Left hindlimb (tissue), 1 donor: Measurements from ENCODE around the gene TPSAB1.
"Not testable (repeated sequence)": the region's sequence is repeated elsewhere in the genome, so short reads cannot be mapped to it uniquely, and the experiment has no call there.

Source experiments
- DNase-seq: peaks from one replicate; pipeline ENCODE4 v3.0.0-alpha.2; 2018

The TPSAB1 gene

DNA sequence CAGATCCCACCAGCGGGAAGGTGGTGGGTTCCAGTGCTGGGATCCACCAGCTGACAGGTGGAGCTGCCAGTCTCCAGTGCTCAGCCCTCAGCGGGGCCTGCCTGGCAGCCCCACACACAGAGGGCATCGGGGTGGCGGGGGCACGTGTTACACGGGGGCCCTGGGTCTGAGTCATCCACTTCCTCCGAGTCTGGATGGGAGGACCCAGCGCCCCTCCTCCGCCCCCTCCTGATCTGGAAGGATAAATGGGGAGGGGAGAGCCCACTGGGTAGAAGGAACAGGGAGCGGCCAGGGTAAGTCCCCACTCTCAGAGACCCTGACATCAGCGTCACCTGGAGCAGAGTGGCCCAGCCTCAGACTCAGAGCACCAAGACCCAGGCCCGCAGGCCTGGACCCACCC is at the start of gene TPSAB1:
TPSAB1 (plus strand) TSS at position 270 of the 400 bp plus-strand sequence. CDS start 234 bp downstream, outside the sequence.
- DNase-seq = not testable (repeated sequence)

DNA sequence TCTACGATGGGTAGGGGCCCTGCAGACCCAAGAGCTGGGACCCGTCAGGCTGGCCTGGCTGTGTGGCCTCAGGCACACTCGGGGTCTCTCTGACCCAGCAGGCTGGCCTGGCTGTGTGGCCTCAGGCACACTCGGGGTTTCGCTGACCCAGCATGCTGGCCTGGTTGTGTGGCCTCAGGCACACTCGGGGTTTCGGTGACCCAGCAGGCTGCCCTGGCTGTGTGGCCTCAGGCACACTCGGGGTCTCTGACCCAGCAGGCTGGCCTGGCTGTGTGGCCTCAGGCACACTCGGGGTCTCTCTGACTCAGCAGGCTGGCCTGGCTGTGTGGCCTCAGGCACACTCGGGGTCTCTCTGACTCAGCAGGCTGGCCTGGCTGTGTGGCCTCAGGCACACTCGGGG is 49.7 kb upstream of the TPSAB1 start:
- not testable (repeated sequence) for DNase-seq

DNA sequence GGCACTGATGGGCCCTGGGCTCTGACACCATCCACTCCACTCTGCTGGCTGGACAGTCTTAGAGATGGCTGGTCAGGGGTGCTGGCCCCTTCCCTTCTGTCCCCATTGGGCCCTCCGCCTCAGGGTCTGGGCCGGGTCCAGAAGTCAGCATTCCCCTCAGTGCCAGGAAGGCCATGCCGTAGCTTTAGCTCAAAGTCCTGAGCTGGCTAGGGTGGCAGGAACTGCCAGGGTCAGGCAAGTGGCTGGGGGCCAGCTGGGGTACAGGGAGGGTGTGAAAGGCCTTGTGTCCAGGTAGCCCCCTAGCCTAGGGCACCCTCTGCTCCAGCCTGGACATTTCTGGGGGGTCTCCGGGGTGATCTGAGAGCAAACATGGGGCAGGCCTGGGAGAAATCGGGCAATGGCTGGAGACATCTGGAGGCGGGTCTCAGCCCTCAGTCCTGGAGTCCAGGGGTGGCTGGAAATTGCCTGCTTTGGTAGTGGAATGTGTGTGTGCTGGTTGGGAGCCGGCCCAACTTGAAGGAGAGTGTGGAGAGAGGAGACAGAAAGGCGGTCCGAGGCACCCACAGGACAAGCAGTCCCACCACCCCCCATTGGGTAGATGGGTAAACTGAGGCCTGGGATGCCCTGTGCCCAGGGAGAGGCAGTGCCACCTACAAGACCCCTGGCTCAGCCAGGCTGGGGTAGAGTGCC is 48.0 kb upstream of the TPSAB1 start:
- DNase-seq = no peak

DNA sequence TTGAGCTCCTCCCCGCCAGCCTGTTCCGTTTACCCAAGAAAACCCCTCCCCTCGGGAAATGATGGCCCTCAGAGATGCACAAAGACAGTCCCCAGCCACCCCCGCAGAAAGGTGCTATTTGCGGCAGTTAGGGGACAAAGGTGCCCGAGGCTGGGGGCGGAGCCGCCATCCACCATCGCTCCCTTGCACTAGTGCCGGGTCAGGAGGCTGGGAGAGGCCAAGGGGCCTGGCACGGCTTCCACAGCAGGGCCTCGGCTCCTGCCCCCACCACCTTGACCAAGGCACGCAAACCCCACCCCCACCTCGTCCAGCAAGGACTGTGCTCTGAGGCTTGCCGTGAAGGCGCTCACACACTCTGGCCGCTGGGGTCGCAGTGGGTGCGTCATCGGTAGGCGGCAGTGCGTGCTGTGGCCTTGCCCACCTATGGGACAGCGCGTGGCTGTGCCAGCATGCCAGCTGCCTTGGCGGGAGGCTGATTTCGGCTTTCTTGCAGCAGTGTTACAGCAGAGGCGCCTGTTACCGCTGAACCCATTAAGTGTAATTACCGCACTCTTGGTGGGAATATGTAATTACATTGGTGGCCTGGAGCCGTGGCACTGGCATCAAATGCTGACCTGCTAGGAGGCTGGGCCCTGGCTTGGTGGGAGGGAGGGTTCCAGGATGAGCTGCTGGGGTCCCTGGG is 47.2 kb upstream of the TPSAB1 start:
- DNase-seq = no peak

DNA sequence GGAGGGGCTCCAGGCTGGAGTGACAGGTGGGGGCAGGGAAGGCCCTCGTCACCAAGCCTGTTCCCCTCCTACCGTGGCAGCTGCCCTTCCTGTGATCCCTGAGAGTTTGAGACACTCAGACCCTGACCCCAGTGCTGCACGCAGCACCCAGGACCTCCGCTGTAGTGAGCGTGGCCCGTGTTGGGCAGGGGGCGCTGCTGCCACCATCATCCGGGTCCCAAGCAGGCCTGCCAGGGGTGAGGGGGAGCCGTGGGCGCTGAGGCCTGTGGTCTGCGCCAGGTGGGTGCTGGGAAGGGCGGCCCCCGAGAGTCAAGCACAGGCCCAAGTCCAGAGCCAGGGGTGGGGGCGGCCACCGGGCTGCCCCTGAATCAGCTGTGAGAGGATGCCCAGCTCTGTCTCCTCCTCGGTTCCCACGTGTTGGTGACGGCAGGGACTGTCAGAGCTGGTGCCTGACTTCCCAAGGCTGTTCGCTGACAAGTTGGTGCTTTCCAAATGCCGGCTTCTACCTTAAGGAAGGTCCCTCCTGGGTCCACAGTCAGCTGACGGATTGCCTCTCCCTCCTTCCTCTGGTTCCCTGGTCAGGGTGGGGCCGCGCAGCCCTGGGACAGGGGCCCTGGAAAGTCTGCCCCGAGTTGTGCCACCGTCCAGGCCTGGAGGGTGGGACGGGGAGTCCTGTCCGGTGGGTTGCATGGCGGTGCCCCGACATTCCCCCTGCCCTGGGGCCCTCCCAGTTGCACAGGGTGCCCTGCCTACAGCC is 46.5 kb upstream of the TPSAB1 start:
- no peak for DNase-seq

DNA sequence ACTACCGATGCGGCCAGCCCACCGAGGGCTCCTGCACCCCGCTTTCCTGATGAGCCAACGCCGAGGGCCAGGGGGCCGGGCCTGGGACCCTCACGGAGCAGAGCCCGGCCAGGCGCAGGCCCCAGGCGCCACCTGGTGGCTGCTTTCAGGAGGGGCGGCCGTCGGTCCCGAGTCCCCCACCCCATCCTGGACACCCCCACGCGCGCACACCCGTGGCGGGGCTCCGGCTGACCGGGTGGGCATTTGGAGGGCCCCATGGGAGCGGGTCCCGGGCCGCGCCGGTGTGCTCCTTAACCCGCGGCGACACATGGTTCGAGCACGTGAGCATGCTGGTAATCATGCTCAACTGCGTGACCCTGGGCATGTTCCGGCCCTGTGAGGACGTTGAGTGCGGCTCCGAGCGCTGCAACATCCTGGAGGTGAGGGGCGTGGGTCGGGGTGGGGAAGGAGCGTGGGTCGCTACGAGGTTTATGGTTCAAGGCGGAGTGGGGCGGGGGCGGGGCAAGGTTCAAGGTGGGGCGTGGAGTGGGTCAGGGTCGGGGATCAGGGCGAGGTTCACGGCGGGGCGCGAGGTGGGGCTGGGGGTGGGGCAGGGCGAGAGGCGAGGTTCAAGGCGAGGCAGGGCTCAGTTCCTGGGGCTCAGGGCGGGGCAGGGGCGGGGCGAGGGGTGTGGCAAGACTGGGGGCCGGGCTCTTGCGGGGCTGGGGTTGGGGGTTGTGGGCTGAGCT is 45.7 kb upstream of the TPSAB1 start:
- no peak for DNase-seq

DNA sequence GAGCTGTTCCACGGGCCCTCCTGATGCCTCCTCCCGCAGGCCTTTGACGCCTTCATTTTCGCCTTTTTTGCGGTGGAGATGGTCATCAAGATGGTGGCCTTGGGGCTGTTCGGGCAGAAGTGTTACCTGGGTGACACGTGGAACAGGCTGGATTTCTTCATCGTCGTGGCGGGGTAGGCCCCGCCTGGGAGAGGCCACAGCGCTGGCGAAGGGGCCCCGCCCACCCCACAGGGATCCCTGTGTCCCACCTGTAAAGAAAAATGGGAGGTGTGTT is 45.2 kb upstream of the TPSAB1 start:
- no peak for DNase-seq

DNA sequence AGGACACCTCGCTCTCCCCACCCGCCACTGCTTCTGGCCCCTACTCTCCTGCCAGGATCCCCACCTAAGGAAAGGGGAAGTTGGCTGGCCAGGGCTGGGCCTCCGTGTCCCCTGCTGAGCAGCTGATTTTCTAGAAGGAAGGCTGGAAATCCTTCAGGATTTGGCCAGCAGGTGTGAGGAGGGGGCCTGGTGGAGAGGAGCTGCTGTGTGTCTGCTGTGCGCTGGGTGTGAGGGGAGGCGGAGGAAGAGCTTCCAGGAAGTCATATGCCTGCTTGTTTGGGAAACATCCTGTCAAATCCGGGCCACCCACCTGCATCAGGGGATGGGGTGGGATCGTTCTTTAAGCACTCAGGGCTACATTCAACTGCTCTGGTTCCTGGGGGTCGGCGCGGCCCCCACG is 44.0 kb upstream of the TPSAB1 start:
- no peak for DNase-seq

DNA sequence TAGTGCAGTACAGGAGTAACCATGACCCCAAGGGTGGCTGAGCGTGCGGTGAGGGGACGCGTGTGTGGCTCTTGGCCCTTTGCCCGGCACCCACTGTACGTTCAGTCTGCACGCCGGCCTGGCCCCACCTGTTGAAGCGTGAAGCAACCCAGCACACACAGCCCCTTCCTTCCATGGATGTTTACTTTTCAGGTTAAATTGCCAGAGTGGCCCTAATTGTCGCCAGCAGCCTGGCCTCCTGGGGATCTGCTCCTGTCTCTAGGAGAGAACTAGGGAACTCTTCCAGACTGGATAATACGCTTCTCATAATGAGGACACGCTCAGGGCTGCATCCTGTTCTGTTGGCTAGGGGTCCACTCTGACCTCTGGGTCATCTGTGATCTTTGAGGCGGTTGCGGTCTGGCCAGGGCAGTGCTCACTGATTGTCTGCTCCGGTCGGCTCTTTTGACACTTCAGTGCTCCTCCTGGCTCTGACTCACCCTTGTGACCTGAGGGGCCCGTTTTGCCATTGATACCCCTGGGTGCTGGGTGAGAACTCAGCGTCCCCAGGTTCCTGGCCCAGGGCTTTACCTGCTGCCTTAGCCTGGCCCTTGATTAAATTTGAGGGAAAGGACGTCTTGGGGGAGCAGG is 43.2 kb upstream of the TPSAB1 start:
- no peak for DNase-seq

DNA sequence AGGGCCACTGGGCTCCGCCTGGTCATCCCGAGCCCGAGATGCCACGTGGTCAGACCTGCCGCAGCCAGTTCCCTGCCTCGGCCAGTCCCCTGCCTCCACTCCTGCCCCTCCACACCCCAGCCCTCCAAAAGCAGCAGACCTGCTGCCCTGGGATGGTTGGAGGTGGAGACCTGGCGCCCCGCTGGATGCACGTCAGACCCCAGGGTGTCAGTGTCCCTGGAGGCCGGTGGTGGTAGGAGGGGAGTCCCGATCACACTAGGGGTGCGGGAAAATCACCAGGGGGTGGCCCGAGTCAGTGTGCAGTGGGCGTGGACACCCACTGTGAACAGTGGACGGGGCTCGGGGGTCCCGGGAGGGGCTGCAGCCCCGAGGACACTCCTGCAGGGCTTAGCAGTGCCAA is 42.3 kb upstream of the TPSAB1 start:
- DNase-seq = no peak

DNA sequence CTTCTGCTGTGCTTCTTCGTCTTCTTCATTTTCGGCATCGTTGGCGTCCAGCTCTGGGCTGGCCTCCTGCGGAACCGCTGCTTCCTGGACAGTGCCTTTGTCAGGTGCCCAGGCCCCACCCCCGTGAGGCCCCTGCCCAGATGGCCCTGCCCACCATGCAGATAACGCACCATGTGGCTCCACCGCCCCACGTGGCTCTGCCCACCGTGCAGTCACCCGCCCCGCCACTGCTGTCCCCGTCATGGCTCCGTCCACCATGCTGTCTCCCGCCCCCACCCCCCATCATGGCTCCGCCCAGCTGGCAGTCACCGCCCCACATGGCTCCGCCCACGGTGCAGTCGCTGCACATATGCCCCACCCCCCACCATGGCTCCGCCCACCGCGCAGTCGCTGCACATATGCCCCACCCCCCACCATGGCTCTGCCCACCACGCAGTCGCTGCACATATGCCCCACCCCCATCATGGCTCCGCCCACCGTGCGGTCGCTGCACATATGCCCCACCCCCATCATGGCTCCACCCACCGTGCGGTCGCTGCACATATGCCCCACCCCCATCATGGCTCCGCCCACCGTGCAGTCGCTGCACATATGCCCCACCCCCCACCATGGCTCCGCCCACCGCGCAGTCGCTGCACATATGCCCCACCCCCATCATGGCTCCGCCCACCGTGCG is 41.7 kb upstream of the TPSAB1 start:
- not testable (repeated sequence) for DNase-seq

DNA sequence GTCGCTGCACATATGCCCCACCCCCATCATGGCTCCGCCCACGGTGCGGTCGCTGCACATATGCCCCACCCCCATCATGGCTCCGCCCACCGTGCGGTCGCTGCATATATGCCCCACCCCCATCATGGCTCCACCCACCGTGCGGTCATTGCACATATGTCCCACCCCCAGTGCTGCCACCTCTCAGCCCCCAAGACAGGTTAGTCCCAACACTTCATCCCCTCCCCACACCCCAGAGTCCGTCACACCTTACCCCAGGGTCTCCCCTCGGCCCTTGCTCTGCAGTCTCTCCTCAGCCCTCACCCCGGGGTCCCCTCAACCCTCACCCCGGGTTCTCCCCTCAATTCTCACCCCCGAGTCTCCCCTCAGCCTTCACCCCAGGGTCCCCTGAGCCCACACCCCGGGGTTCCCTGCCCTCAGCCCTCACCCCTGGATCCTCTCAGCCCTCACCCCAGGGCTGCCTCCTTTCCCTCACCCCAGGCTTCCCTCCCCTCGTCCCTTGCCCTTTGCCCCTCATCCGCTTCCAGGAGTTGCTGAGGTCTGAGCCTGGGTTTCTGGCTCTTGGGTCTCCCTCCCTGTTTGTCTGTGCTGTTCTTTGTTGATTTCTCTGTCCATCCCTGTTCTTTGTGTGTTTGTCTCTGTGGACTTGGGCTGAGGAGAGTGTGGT is 41.0 kb upstream of the TPSAB1 start:
- DNase-seq = no peak

DNA sequence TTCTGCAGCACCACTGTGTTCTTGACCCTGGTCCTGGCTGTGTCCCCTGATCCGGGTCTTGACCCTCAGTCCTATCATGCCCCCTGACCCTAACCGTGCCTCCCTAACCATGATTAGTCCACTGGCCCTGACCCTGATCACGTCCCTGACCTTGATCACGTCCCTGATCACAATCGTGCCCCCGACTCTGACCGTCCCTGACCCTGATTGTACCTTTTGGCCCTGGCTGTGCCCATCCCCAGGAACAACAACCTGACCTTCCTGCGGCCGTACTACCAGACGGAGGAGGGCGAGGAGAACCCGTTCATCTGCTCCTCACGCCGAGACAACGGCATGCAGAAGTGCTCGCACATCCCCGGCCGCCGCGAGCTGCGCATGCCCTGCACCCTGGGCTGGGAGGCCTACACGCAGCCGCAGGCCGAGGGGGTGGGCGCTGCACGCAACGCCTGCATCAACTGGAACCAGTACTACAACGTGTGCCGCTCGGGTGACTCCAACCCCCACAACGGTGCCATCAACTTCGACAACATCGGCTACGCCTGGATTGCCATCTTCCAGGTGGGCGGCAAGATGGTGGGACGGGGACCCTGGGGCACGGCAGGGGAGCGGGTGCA is 40.4 kb upstream of the TPSAB1 start:
- no peak for DNase-seq

DNA sequence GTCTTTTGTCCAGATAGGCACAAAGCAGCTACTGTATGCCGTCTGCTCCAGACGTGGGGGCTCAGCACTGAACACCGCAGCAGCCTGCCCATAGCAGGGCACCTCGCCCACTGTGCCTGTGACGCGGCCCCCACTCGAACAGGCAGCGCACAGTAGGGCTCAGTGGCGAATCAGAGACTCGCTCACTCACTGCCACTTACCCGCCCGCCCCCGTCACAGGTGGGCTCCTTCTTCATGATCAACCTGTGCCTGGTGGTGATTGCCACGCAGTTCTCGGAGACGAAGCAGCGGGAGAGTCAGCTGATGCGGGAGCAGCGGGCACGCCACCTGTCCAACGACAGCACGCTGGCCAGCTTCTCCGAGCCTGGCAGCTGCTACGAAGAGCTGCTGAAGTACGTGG is 39.1 kb upstream of the TPSAB1 start:
- no peak for DNase-seq

DNA sequence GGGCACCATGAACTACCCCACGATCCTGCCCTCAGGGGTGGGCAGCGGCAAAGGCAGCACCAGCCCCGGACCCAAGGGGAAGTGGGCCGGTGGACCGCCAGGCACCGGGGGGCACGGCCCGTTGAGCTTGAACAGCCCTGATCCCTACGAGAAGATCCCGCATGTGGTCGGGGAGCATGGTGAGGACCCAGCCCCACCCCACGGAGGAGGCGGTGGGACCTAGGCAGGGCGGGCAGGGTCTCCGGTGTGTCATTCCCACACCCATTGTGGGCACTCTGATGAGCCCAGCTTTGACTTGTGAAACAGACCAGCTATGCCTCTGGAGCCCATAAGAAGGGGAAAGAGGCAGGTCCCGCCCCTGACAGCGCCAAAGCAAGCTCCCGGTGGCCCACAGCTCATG is 38.2 kb upstream of the TPSAB1 start:
- DNase-seq = no peak

DNA sequence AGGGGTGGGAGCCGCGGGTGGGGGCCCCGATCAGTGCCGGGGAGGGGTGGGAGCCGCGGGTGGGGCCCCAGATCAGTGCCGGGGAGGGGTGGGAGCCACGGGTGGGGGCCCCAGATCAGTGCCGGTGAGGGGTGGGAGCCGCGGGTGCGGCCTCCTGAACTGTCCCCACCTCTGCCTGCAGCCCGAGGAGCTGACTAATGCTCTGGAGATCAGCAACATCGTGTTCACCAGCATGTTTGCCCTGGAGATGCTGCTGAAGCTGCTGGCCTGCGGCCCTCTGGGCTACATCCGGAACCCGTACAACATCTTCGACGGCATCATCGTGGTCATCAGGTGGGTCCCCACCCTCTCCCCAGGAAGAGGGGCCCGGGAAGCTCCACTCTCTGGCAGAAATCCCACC is 35.6 kb upstream of the TPSAB1 start:
- no peak for DNase-seq

DNA sequence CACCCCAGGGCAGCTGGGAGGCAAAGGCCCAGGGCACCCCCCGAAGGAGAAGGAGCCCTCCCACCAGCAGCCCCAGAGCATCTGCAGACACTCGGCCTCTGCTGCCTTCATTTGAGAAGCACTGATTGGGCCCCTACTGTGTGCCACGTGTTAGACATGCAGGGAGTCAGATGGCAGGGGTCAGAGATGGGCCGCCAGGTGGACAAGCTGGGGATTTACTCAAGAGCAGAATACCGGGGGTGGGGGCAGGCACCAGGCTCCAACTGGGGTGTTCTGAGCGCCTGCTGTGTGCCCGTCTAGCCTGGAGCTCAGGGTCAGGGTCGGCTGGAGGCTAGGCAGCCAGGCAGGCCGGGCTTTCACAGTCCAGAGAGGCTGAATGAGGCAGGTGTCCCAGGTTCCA is 34.2 kb upstream of the TPSAB1 start:
- DNase-seq = no peak

DNA sequence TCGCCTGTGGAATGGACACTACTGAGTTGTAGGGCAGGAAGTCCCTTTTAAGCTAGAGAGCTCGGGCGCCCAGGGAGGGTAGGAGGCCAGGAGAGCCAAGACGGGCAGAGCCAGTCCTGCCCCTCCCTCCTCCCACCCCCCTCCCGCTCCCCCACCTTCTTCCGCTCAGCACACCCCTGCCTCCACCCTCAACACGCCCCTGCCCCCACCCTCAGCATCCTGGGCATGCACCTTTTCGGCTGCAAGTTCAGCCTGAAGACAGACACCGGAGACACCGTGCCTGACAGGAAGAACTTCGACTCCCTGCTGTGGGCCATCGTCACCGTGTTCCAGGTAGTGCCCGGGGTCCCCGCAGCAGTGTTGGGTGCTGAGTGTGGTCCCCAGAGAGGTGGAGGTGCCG is 33.7 kb upstream of the TPSAB1 start:
- DNase-seq = no peak

DNA sequence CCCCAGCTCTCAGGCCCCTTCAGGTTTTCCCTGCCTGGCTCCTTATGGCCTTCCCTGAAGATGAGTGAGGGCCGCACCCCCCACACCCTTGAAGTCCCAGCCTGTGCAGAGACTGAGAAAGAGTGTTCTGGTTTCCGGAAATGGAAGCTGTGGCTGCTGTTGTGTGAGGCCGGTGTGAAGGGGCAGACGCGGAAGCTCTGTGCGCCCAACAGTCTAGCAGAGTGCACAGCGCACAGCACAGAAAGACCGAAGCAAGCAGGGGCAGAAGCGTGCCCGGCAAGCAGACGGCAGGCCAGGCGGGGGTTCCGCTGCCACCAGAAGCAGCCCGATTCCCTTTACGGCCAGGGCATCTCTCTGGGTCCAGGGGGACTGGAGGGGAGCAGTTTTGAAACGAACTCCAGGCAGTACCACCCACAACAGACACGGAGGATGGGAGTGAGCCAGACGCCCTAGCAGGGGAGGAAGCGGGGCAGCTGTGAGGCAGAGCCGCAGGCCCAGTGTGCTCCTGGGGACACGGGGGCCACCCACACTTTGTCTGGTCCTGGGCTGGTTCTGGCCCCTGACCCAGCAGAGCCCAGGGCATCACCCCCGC is 32.2 kb upstream of the TPSAB1 start:
- no peak for DNase-seq

DNA sequence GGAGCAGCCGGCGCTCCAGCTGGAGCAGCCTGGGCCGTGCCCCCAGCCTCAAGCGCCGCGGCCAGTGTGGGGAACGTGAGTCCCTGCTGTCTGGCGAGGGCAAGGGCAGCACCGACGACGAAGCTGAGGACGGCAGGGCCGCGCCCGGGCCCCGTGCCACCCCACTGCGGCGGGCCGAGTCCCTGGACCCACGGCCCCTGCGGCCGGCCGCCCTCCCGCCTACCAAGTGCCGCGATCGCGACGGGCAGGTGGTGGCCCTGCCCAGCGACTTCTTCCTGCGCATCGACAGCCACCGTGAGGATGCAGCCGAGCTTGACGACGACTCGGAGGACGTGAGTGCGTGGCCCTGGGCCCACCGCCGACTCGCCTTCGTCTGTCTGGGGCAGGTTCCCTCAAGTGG is 31.4 kb upstream of the TPSAB1 start:
- DNase-seq = no peak

DNA sequence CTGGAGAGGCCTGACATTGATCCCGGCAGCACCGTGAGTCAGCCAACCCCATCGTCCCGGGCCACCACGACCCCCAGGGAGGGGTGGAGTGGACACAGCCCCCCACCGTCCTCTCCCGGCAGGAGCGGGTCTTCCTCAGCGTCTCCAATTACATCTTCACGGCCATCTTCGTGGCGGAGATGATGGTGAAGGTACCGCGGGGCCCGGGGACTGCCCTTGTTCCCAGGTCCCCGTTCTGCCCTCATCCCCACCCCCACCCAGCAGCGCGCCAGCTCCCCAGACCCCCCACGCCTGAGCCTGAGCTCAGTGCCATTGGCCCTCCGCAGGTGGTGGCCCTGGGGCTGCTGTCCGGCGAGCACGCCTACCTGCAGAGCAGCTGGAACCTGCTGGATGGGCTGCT is 30.0 kb upstream of the TPSAB1 start:
- no peak for DNase-seq
